HepG2 (cell line): ENCODE measurements around the gene DDX19B. TPM values are rescaled to one million over a fixed set of nuclear protein-coding genes. Genes with fewer than 3 reads are reported as not detected.
A peak's percentile ranks its signal among the peaks of the same experiment; 100 is the strongest.

Experiments used
- ATF7 ChIP-seq, 2 experiments: fragments of 450-650 bp in 1 of 2; sonication (generic) in 1 of 2; formaldehyde crosslinking in 1 of 2; IDR thresholded peaks; 2 replicates each; pipeline versions ENCODE4 v1.4.0 to v1.6.1; 2016 to 2020; ENCODE audit warnings: antibody characterized with exemption in 1 of 2, mild to moderate bottlenecking in 1 of 2, missing genetic modification reagents in 1 of 2
- DPF2 ChIP-seq: sonication (generic); formaldehyde crosslinking; IDR thresholded peaks from 2 replicates; pipeline ENCODE4 v1.4.0; 2020; ENCODE audit warnings: mild to moderate bottlenecking, low read depth, missing genetic modification reagents, borderline replicate concordance
- GATAD2A ChIP-seq: IDR thresholded peaks from 2 replicates; pipeline ENCODE4 v1.6.1; 2016
- HOXA7 ChIP-seq: sonication (generic); formaldehyde crosslinking; IDR thresholded peaks from 2 replicates; pipeline ENCODE4 v1.8.1; 2022; ENCODE audit warnings: mild to moderate bottlenecking, missing genetic modification reagents, moderate library complexity
- IRF9 ChIP-seq: sonication (generic); formaldehyde crosslinking; IDR thresholded peaks from 2 replicates; pipeline ENCODE4 v1.8.0; 2022; ENCODE audit warnings: missing genetic modification reagents, mild to moderate bottlenecking, borderline replicate concordance
- KDM4B ChIP-seq: sonication (generic); formaldehyde crosslinking; IDR thresholded peaks from 2 replicates; pipeline ENCODE4 v1.4.0; 2020; ENCODE audit warnings: missing genetic modification reagents
- MLXIP ChIP-seq: sonication (generic); formaldehyde crosslinking; IDR thresholded peaks from 2 replicates; pipeline ENCODE4 v1.9.0; 2021; ENCODE audit warnings: missing genetic modification reagents, borderline replicate concordance
- STAT5B ChIP-seq: sonication (generic); formaldehyde crosslinking; IDR thresholded peaks from 2 replicates; pipeline ENCODE4 v1.4.0; 2020; ENCODE audit warnings: missing genetic modification reagents
- TBL1XR1 ChIP-seq: fragments of 150-350 bp; IDR thresholded peaks from 2 replicates; pipeline ENCODE4 v1.6.1; 2014; ENCODE audit warnings: borderline replicate concordance, low read length; ENCODE audit not compliant: partially characterized antibody
- ZNF143 ChIP-seq: sonication (generic); formaldehyde crosslinking; IDR thresholded peaks from 2 replicates; pipeline ENCODE4 v1.4.0; 2020; ENCODE audit warnings: missing genetic modification reagents
- ZNF234 ChIP-seq: sonication (generic); formaldehyde crosslinking; conservative IDR thresholded peaks from 2 replicates; pipeline ENCODE4 v1.5.1; 2020; ENCODE audit warnings: mild to moderate bottlenecking, missing genetic modification reagents
- ZNF329 ChIP-seq: sonication (generic); formaldehyde crosslinking; IDR thresholded peaks from 2 replicates; pipeline ENCODE4 v1.9.0; 2021; ENCODE audit warnings: low read depth, mild to moderate bottlenecking, missing genetic modification reagents
- ZNF577 ChIP-seq: sonication (generic); formaldehyde crosslinking; IDR thresholded peaks from 2 replicates; pipeline ENCODE4 v1.4.0; 2020; ENCODE audit warnings: mild to moderate bottlenecking, low read depth, missing genetic modification reagents, borderline replicate concordance
- ZNF644 ChIP-seq: IDR thresholded peaks from 2 replicates; pipeline ENCODE4 v1.6.1; 2016; ENCODE audit warnings: low read depth
- ZSCAN31 ChIP-seq: sonication (generic); formaldehyde crosslinking; IDR thresholded peaks from 2 replicates; pipeline ENCODE4 v1.5.0; 2020; ENCODE audit warnings: low read depth, mild to moderate bottlenecking, missing genetic modification reagents
- polyA plus RNA-seq, 8 experiments: library from polyadenylated mRNA; depleted of rRNA in 3 of 8; stranded (reverse) in 7 of 8; unstranded in 1 of 8; fragments of >200 nt; fragmentation: Illumina TruSeq in 4 of 8; extraction: Trizol in 4 of 8; gene quantifications; 2 replicates each; pipeline versions ENCODE4 v1.2.1 to v1.2.3, GENCODE V29; 2011 to 2016; ENCODE audit warnings: low read depth in 4 of 8, missing spikeins in 1 of 8, mixed read lengths in 1 of 8; ENCODE audit not compliant: insufficient read depth in 1 of 8
- total RNA-seq, 5 experiments: library from RNA; depleted of rRNA; stranded (reverse); fragments of >200 nt; fragmentation: Illumina TruSeq; extraction: Trizol; gene quantifications; 2 replicates each; pipeline ENCODE4 v1.2.3, GENCODE V29; 2016; ENCODE audit warnings: low read depth in 1 of 5
- TF ChIP-seq, protein P1 (sequence below): sonication (generic); formaldehyde crosslinking; conservative IDR thresholded peaks from 2 replicates; pipeline ENCODE4 v1.8.0; 2022; ENCODE audit warnings: low read depth, missing genetic modification reagents
- TF ChIP-seq, protein P2 (sequence below): sonication (generic); formaldehyde crosslinking; conservative IDR thresholded peaks from 2 replicates; pipeline ENCODE4 v1.4.0; 2020; ENCODE audit warnings: missing genetic modification reagents
- TF ChIP-seq, protein P3 (sequence below): sonication (generic); formaldehyde crosslinking; IDR thresholded peaks from 2 replicates; pipeline ENCODE4 v1.4.0; 2020; ENCODE audit warnings: low read depth, mild to moderate bottlenecking, missing genetic modification reagents

DDX19B gene
- total and polyA plus RNA-seq, 2 of the 13 experiments (the other 11 are each of a cell fraction or from before 2014, with no cell fraction given), result 36.2 to 40.0 TPM

- TF ChIP-seq GATAD2A (CRISPR knock-in tag), result peak; percentile 18; the same call in 1 of the 2 replicates
- TF ChIP-seq DPF2 (CRISPR knock-in tag), result no peak
- peak; percentile 98 for TF ChIP-seq ZSCAN31 (CRISPR knock-in tag)
- TF ChIP-seq HOXA7, result no peak
- peak; percentile 85 for TF ChIP-seq KDM4B
- no peak for TF ChIP-seq ZNF577 (CRISPR knock-in tag)
- TF ChIP-seq STAT5B (CRISPR knock-in tag), result 0 out of 2 replicates have a peak, but pooled peaks have one; percentile 58
- TF ChIP-seq, protein P1, sequence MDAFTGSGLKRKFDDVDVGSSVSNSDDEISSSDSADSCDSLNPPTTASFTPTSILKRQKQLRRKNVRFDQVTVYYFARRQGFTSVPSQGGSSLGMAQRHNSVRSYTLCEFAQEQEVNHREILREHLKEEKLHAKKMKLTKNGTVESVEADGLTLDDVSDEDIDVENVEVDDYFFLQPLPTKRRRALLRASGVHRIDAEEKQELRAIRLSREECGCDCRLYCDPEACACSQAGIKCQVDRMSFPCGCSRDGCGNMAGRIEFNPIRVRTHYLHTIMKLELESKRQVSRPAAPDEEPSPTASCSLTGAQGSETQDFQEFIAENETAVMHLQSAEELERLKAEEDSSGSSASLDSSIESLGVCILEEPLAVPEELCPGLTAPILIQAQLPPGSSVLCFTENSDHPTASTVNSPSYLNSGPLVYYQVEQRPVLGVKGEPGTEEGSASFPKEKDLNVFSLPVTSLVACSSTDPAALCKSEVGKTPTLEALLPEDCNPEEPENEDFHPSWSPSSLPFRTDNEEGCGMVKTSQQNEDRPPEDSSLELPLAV (CRISPR knock-in tag), result no peak
- TF ChIP-seq MLXIP, result peak; percentile 80; the same call in 1 of the 2 replicates
- no peak for TF ChIP-seq ZNF644 (CRISPR knock-in tag)
- TF ChIP-seq ZNF234 (CRISPR knock-in tag), result no peak
- TF ChIP-seq IRF9, result peak; percentile 91; the same call in 1 of the 2 replicates
- no peak; the same call in 1 of the 2 replicates for TF ChIP-seq ZNF143 (CRISPR knock-in tag)
- TF ChIP-seq, protein P2, sequence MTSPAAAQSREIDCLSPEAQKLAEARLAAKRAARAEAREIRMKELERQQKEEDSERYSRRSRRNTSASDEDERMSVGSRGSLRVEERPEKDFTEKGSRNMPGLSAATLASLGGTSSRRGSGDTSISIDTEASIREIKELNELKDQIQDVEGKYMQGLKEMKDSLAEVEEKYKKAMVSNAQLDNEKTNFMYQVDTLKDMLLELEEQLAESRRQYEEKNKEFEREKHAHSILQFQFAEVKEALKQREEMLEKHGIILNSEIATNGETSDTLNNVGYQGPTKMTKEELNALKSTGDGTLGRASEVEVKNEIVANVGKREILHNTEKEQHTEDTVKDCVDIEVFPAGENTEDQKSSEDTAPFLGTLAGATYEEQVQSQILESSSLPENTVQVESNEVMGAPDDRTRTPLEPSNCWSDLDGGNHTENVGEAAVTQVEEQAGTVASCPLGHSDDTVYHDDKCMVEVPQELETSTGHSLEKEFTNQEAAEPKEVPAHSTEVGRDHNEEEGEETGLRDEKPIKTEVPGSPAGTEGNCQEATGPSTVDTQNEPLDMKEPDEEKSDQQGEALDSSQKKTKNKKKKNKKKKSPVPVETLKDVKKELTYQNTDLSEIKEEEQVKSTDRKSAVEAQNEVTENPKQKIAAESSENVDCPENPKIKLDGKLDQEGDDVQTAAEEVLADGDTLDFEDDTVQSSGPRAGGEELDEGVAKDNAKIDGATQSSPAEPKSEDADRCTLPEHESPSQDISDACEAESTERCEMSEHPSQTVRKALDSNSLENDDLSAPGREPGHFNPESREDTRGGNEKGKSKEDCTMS (CRISPR knock-in tag), result no peak
- TF ChIP-seq, protein P3, sequence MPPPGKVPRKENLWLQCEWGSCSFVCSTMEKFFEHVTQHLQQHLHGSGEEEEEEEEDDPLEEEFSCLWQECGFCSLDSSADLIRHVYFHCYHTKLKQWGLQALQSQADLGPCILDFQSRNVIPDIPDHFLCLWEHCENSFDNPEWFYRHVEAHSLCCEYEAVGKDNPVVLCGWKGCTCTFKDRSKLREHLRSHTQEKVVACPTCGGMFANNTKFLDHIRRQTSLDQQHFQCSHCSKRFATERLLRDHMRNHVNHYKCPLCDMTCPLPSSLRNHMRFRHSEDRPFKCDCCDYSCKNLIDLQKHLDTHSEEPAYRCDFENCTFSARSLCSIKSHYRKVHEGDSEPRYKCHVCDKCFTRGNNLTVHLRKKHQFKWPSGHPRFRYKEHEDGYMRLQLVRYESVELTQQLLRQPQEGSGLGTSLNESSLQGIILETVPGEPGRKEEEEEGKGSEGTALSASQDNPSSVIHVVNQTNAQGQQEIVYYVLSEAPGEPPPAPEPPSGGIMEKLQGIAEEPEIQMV (CRISPR knock-in tag), result peak; percentile 77; the same call in 1 of the 2 replicates
- peak; percentile 58; the same call in 1 of the 2 replicates for TF ChIP-seq ATF7 (IDR thresholded peaks at IDR 0.05)
- no peak for TF ChIP-seq ATF7 (CRISPR knock-in tag; IDR thresholded peaks at IDR 0.05)
- TF ChIP-seq TBL1XR1, result peak; percentile 57
- peak; percentile 75; the same call in 1 of the 2 replicates for TF ChIP-seq ZNF329 (CRISPR knock-in tag)
These were observed 9.5 kb upstream of the DDX19B start, which contains the start of gene AARS1 (continued) for GRCh38 chr16:70289229-70290094.
